Measurements from ENCODE around the gene PTPRG. TPM values are rescaled to one million over a fixed set of nuclear protein-coding genes. Genes with fewer than 3 reads are reported as not detected.
"Not testable (repeated sequence)": the region's sequence is repeated elsewhere in the genome, so short reads cannot be mapped to it uniquely, and the experiment has no call there.

PTPRG gene
- polyA plus RNA-seq, 1 donor (not counting 4 experiments of a cell fraction or from before 2014, with no cell fraction given), result 12.1 TPM

GRCh38 chr3:61691466-61691865 lies 130.1 kb downstream of the PTPRG start:
- Histone ChIP-seq H3K27me3 (ENCODE audit: control insufficient read depth, extremely low read depth, insufficient read depth, low read length) (no peaks in the 10 kb centered on the region), H4K20me1 (ENCODE audit: control insufficient read depth, extremely low read depth, insufficient read depth, low read length) (no peaks in the 10 kb centered on the region), H2AFZ (ENCODE audit: control insufficient read depth, low read length) (no peak overlapping the region), H3K4me2 (ENCODE audit: control insufficient read depth, extremely low read depth, insufficient read depth, low read depth, low read length) (no peak overlapping the region), H3K4me1 (ENCODE audit: control insufficient read depth, extremely low read depth, insufficient read depth, low read length) (peaks cover 9% of the 10 kb centered on the region), H3K79me2 (ENCODE audit: control insufficient read depth, insufficient read depth, low read length) (peaks cover 7% of the 10 kb centered on the region), H3K27ac (ENCODE audit: control insufficient read depth, insufficient read depth, low read length) (no peak overlapping the region), H3K9me1 (ENCODE audit: control insufficient read depth, extremely low read depth, insufficient read depth, low read length) (no peaks in the 10 kb centered on the region), H3K9me3 (ENCODE audit: control insufficient read depth, low read depth, low read length) (no peaks in the 10 kb centered on the region), H3K4me3 (ENCODE audit: control insufficient read depth in 2 of 3, extremely low read depth in 1 of 3, insufficient read depth in 2 of 3, low read depth in 1 of 3, low read length in 3 of 3) (no peak overlapping the region), H3K36me3 (ENCODE audit: control insufficient read depth in 2 of 2, extremely low read depth in 1 of 2, insufficient read depth in 2 of 2, low read length in 2 of 2) (no peaks in the 10 kb centered on the region), H3K9ac (ENCODE audit: control insufficient read depth, extremely low read depth, insufficient read depth, low read length) (no peak overlapping the region)
- dilution Hi-C loops (cut with MboI; ENCODE audit: extremely low pct_ligation_motif_present, low sequenced_read_pairs), result no loop called here
- peak; percentile 29 for FAIRE-seq
- no peak for DNase-seq (ENCODE audit: low read depth, low spot score)
- TF ChIP-seq EZH2 (IDR thresholded peaks at IDR 0.05; ENCODE audit: low read length) (no peak), CTCF (optimal IDR thresholded peaks at IDR 0.05 in 1 of 3, IDR thresholded peaks at IDR 0.05 in 1 of 3, conservative IDR thresholded peaks at IDR 0.05 in 1 of 3; ENCODE audit: extremely low read depth in 1 of 3, insufficient read depth in 2 of 3, low read length in 3 of 3) (no peak)

- no peaks in the 10 kb centered on the region for H4K20me1 ChIP-seq (ENCODE audit: control insufficient read depth, extremely low read depth, insufficient read depth, low read length)
- no peaks in the 10 kb centered on the region for H3K27me3 ChIP-seq (ENCODE audit: control insufficient read depth, extremely low read depth, insufficient read depth, low read length)
- no peak overlapping the region for H3K4me3 ChIP-seq (ENCODE audit: control insufficient read depth in 2 of 3, extremely low read depth in 1 of 3, insufficient read depth in 2 of 3, low read depth in 1 of 3, low read length in 3 of 3)
- peaks cover 27% of the 10 kb centered on the region for H3K4me1 ChIP-seq (ENCODE audit: control insufficient read depth, extremely low read depth, insufficient read depth, low read length)
- H3K27ac ChIP-seq (ENCODE audit: control insufficient read depth, insufficient read depth, low read length), result no peak overlapping the region
- no peaks in the 10 kb centered on the region for H3K9me1 ChIP-seq (ENCODE audit: control insufficient read depth, extremely low read depth, insufficient read depth, low read length)
- H3K9me3 ChIP-seq (ENCODE audit: control insufficient read depth, low read depth, low read length), result no peaks in the 10 kb centered on the region
- no peak for DNase-seq (ENCODE audit: low read depth, low spot score)
- H3K9ac ChIP-seq (ENCODE audit: control insufficient read depth, extremely low read depth, insufficient read depth, low read length), result no peak overlapping the region
- H3K36me3 ChIP-seq (ENCODE audit: control insufficient read depth in 2 of 2, extremely low read depth in 1 of 2, insufficient read depth in 2 of 2, low read length in 2 of 2), result no peaks in the 10 kb centered on the region
- H3K79me2 ChIP-seq (ENCODE audit: control insufficient read depth, insufficient read depth, low read length), result peaks cover 2% of the 10 kb centered on the region
- FAIRE-seq, result peak; percentile 62
- TF ChIP-seq EZH2 (IDR thresholded peaks at IDR 0.05; ENCODE audit: low read length) (no peak), CTCF (optimal IDR thresholded peaks at IDR 0.05 in 1 of 3, IDR thresholded peaks at IDR 0.05 in 1 of 3, conservative IDR thresholded peaks at IDR 0.05 in 1 of 3; ENCODE audit: extremely low read depth in 1 of 3, insufficient read depth in 2 of 3, low read length in 3 of 3) (no peak)
- no peak overlapping the region for H3K4me2 ChIP-seq (ENCODE audit: control insufficient read depth, extremely low read depth, insufficient read depth, low read depth, low read length)
- dilution Hi-C loops (cut with MboI; ENCODE audit: extremely low pct_ligation_motif_present, low sequenced_read_pairs), result no loop called here
- no peak overlapping the region for H2AFZ ChIP-seq (ENCODE audit: control insufficient read depth, low read length)
Observed at GRCh38 chr3:61697301-61697700, 135.9 kb downstream of the PTPRG start.

GRCh38 chr3:61698278-61699072 lies 137.1 kb downstream of the PTPRG start:
- H4K20me1 ChIP-seq (ENCODE audit: control insufficient read depth, extremely low read depth, insufficient read depth, low read length); H3K27me3 ChIP-seq (ENCODE audit: control insufficient read depth, extremely low read depth, insufficient read depth, low read length): not testable (repeated sequence)

More at GRCh38 chr3:61698278-61699072, 137.1 kb downstream of the PTPRG start:
- dilution Hi-C loops (cut with MboI; ENCODE audit: extremely low pct_ligation_motif_present, low sequenced_read_pairs); H3K79me2 ChIP-seq (ENCODE audit: control insufficient read depth, insufficient read depth, low read length); H3K9me3 ChIP-seq (ENCODE audit: control insufficient read depth, low read depth, low read length); FAIRE-seq; H2AFZ ChIP-seq (ENCODE audit: control insufficient read depth, low read length); H3K36me3 ChIP-seq (ENCODE audit: control insufficient read depth in 2 of 2, extremely low read depth in 1 of 2, insufficient read depth in 2 of 2, low read length in 2 of 2); DNase-seq (ENCODE audit: low read depth, low spot score); H3K9me1 ChIP-seq (ENCODE audit: control insufficient read depth, extremely low read depth, insufficient read depth, low read length); H3K27ac ChIP-seq (ENCODE audit: control insufficient read depth, insufficient read depth, low read length); H3K9ac ChIP-seq (ENCODE audit: control insufficient read depth, extremely low read depth, insufficient read depth, low read length); H3K4me2 ChIP-seq (ENCODE audit: control insufficient read depth, extremely low read depth, insufficient read depth, low read depth, low read length); H3K4me3 ChIP-seq (ENCODE audit: control insufficient read depth in 2 of 3, extremely low read depth in 1 of 3, insufficient read depth in 2 of 3, low read depth in 1 of 3, low read length in 3 of 3): not testable (repeated sequence)
- H3K4me1 ChIP-seq (ENCODE audit: control insufficient read depth, extremely low read depth, insufficient read depth, low read length), result peaks cover 35% of the 10 kb centered on the region

Measured in keratinocyte (primary cell).